SK-N-DZ (cell line): ENCODE data around the gene CACNB1. TPM values are rescaled to one million over a fixed set of nuclear protein-coding genes. Genes with fewer than 3 reads are reported as not detected.

Source experiments
- DNase-seq: peaks from one replicate; pipeline ENCODE4 v3.0.0-alpha.2; 2015; ENCODE audit warnings: low spot score
- polyA plus RNA-seq, 2 experiments: library from polyadenylated mRNA; depleted of rRNA; stranded (reverse); fragments of >200 nt; gene quantifications; 2 replicates each; pipeline ENCODE4 v1.2.3, GENCODE V29; 2014

Gene CACNB1
- polyA plus RNA-seq (2014; cell fraction: cytosol; rRNA removed): 5.6 and 6.7 TPM in 2 replicates
- polyA plus RNA-seq (2014; cell fraction: nucleus; rRNA removed): 21.1 and 23.7 TPM in 2 replicates

GRCh38 chr17:39197380-39198185, at the start of gene CACNB1:
TSS of gene CACNB1 (minus strand) at chr17:39197669. CDS start at chr17:39197495, 174 bp downstream.
- DNase-seq: peak; percentile 85

GRCh38 chr17:39246274-39246673, 48.8 kb upstream of the CACNB1 start:
- no peak for DNase-seq

GRCh38 chr17:39244600-39245570, 47.4 kb upstream of the CACNB1 start:
- peak; percentile 90 for DNase-seq

- DNase-seq: peak; percentile 61
Measured at GRCh38 chr17:39244016-39244599, 46.6 kb upstream of the CACNB1 start.

- no peak for DNase-seq
Measured at GRCh38 chr17:39243155-39243554, 45.7 kb upstream of the CACNB1 start.

GRCh38 chr17:39240631-39241030, 43.2 kb upstream of the CACNB1 start:
- DNase-seq: no peak

- DNase-seq: peak; percentile 57
Measured at GRCh38 chr17:39239640-39240314, 42.3 kb upstream of the CACNB1 start.

GRCh38 chr17:39238311-39238972, 41.0 kb upstream of the CACNB1 start:
- no peak for DNase-seq

- DNase-seq: no peak
Measured at GRCh38 chr17:39237586-39237985, 40.1 kb upstream of the CACNB1 start.

GRCh38 chr17:39236981-39237441, 39.5 kb upstream of the CACNB1 start:
- no peak for DNase-seq

GRCh38 chr17:39236450-39236927, 39.0 kb upstream of the CACNB1 start:
- DNase-seq: no peak

GRCh38 chr17:39235555-39236449, 38.3 kb upstream of the CACNB1 start:
- peak; percentile 86 for DNase-seq

- peak; percentile 87 for DNase-seq
Measured at GRCh38 chr17:39231591-39232551, 34.4 kb upstream of the CACNB1 start.

GRCh38 chr17:39231091-39231561, 33.7 kb upstream of the CACNB1 start:
- peak; percentile 86 for DNase-seq

GRCh38 chr17:39230361-39230760, 32.9 kb upstream of the CACNB1 start:
- DNase-seq: no peak

- no peak for DNase-seq
Measured at GRCh38 chr17:39229274-39229913, 31.9 kb upstream of the CACNB1 start.

GRCh38 chr17:39227364-39227919, 30.0 kb upstream of the CACNB1 start:
- DNase-seq: no peak
